RPMI8226 (cell line): ENCODE results near the gene H6PD.

Experiments used
- DNase-seq: peaks from one replicate; pipeline ENCODE4 v3.0.0-alpha.2; 2015

Gene H6PD

DNA sequence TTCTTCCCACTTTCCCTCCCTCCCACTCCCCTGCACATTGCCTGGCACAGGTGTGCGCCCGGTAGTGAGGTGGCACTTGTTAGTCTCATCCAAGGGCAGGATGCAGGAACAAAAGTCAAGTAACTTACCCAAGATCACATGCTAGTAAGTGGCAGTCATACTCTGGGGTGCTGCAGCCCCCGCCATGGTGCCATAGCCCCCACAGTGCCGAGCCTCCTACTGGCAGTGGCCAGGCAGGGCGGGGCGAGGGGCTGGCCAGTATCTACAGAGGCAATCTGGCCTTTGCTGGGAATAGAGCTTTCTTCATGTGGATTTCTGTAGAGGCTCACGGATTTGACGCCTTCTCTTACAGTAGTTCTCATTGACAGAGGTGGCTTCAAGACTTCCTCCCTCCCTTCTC lies 26.9 kb downstream of the H6PD start:
- DNase-seq = no peak

DNA sequence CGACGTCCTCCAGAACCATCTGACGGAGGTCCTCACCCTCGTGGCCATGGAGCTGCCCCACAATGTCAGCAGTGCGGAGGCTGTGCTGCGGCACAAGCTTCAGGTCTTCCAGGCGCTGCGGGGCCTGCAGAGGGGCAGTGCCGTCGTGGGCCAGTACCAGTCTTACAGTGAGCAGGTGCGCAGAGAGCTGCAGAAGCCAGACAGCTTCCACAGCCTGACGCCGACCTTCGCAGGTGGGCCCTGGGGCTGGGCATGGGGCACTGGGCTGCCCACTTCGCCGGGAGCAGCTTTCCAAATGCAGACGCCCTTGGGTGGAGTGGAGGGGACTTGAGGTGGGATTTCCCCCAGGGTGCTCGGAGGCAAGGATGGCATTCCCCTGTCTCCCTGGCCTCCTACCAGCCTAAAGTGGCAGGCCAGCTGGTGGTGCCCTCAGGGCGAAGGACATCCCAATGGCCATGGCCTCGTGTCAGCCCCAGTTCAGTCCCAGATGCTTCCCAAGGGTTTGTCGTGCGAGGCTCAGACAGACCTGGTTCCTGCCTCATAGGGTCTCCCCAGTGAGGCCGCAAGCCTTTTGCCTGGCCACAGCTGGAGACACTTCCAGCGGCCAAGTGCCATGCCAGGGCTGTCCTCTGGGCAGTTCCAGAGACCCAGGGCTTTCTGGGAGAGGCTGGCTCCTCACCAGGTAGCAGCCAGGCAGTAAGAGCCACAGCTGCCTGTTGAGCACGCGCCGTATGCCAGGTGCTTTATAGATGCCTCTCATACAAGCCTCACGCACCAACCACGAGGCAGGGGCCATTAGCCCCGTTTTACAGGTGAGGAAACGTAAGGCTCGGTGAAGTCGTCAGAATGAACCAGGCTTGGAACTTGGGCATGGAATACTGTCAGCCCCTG lies 27.8 kb downstream of the H6PD start:
- DNase-seq = no peak

DNA sequence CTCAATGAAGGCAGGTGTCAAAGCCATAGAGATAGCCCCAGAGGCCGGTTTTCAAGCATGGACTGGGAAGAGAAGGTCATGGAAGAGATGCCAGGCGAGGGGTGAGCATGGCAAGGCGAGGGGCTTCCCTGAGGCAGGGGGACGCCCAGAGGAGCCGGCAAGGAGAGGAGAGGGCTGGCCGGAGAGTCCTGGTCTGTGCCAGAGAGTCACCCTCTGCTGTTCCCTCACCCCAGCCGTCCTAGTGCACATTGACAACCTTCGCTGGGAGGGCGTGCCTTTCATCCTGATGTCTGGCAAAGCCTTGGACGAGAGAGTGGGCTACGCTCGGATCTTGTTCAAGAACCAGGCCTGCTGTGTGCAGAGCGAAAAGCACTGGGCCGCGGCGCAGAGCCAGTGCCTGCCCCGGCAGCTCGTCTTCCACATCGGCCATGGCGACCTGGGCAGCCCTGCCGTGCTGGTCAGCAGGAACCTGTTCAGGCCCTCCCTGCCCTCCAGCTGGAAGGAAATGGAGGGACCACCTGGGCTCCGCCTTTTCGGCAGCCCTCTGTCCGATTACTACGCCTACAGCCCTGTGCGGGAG lies 28.8 kb downstream of the H6PD start:
- DNase-seq = no peak

DNA sequence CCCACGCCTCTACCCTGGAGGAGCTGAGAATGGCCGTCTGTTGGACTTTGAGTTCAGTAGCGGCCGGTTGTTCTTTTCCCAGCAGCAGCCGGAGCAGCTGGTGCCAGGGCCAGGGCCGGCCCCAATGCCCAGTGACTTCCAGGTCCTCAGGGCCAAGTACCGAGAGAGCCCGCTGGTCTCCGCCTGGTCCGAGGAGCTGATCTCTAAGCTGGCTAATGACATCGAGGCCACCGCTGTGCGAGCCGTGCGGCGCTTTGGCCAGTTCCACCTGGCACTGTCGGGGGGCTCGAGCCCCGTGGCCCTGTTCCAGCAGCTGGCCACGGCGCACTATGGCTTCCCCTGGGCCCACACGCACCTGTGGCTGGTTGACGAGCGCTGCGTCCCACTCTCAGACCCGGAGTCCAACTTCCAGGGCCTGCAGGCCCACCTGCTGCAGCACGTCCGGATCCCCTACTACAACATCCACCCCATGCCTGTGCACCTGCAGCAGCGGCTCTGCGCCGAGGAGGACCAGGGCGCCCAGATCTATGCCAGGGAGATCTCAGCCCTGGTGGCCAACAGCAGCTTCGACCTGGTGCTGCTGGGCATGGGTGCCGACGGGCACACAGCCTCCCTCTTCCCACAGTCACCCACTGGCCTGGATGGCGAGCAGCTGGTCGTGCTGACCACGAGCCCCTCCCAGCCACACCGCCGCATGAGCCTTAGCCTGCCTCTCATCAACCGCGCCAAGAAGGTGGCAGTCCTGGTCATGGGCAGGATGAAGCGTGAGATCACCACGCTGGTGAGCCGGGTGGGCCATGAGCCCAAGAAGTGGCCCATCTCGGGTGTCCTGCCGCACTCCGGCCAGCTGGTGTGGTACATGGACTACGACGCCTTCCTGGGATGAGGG lies 29.7 kb downstream of the H6PD start:
- no peak for DNase-seq

DNA sequence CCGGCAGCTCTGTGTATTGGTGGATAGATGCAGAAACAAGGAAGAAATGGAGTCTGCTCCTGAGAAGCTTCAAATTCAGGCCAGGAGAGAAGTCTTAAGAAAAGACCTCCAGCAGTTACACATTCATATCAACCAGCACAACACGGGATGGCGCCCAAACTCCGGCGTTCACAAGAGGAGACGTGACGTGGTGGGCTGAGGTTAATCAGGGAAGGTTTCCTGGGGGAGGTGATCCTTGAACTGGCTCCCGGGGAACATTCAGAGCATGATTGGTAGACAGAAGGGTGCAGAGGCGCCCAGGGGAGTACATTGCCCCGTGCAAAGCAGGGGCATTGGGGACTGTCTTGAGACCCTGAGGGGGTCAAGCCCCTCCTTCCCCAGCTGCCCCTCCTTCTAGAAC lies 30.5 kb downstream of the H6PD start:
- no peak for DNase-seq

DNA sequence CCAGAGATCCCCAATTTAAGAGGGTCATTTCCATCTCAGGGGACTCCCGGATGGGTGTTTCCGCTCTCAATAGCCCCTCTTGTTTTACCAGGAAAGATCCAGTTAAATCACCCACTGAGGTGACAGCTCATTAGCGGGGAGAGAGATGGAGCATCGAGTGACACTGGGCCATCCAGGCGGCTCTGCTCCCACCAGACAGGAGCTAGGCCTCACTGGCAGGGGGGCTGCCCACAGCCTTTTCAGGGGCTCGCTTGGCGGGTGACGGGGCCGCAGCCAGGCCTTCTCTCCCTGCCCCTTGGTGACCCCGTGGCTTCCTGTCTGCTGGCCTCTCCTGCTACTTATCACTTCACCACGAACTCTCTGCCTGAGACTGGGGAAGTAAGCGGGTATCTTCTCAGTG lies 31.4 kb downstream of the H6PD start:
- DNase-seq = no peak

DNA sequence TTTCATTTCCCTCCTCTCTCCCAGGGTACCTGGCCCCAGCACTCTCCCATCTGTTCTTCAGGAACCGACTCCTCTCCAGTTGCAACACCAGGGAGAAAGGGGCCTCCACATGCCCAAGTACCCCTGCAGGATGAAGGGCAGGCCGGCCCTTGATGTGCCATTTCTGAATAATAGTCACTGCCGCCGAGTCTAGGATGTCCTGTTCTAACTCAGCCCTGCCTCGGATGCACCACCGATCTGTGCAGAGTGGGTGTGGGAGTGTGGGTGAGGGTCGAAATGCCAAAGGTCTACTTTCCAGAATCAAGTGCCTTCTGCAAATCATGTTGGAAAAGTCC lies 32.7 kb downstream of the H6PD start:
- DNase-seq = no peak

DNA sequence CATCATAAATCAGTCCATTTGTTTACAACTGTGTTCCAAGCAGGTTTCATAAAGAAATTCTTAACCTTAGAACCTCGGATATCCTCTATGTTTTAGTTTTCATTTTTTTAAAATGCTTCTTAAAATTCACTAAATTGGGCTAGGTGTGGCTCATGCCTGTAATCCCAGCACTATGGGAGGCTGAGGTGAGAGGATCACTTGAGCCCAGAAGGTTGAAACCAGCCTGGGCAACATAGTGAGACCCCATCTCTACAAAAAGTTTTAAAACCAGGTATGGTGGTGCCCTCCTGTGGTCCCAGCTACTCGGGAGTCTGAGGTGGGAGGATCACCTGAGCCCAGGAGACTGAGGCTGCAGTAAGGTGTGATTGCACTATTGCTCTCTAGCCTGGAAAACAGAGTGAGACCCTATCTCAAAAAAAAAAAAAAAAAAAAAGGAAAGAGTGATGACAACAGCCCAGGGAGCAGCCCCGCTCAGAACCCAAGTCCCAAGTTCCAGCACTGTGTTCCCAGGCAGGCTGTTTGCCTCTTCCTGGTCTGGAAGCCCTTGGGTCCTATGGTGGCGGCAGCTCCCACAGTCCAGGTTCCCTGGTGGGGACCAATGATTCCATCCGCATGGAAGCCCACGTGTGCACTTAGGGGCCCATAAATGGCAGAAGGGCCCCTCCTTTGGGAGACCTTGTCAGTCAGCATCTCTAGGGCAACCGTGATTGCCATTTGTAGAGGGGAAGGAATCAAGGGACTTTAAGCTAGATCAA lies 33.4 kb downstream of the H6PD start:
- DNase-seq = no peak

DNA sequence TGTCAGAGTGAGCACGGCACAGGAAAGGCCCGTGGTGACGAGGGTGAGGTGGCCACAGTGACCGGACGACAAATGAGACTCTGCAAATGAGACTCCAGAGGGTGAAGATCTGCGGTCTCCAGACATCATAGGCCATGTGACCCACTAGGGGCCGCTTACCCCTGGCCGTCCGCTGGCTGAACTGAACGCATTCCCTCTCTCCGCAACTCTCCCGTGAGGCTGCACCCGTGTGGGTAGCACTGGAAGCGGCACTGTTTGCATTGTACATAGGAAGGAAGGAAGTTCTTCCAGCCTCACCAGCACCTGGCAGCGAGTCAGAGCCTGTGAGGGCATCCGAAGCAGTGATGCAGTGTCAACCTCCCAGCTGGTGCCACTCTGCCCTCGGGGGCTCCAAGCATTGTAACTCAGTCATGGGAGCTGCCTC lies 34.5 kb downstream of the H6PD start:
- no peak for DNase-seq

DNA sequence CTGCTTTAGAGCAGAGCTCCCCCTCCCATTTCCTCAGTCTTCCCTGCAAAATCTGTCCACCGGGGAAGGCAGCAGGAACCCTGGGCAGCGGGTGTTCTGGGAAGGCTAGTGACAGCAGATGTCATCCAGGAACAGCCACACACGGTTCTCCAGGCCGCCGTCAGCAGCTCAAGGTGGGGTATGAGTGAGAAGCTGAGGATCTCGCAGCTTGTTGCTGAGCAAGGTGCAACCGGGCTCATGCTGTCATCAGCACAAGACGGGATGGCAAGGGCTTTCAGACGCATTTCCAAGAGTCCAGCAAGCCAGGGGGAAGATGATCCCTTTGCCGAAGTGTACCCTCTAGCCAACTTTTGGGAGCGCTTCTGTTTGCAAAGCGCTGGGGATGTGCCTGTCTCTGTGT lies 35.1 kb downstream of the H6PD start:
- DNase-seq = no peak

DNA sequence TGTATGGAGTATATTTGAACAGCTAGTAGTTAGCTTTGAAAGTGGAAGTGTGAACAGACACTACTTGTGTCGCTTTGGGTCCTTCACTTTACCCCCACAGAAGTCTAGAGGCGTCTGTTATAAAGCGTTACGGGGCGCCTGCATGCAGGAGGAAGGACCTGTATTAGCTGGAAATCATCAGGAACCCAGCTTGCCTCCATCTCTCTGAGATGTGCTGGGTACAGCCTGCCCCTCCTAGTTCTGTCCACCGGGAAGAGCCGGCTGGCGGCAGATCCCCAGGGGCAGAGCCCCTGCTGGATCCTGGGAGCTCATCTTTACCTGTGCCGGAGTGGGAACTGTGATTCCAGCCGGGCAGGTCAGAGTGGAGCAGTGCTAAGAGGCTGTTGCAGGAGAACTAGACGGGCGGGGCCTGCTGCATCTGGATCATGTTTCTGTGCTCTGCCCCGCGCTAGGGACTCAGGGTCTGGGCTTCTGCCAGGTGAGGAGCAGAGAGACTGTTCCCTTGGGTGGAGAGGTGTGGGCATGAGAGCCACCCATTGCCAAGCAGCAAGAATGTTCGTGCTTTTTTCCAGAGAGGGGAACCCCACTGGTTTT lies 35.8 kb downstream of the H6PD start:
- DNase-seq = no peak

DNA sequence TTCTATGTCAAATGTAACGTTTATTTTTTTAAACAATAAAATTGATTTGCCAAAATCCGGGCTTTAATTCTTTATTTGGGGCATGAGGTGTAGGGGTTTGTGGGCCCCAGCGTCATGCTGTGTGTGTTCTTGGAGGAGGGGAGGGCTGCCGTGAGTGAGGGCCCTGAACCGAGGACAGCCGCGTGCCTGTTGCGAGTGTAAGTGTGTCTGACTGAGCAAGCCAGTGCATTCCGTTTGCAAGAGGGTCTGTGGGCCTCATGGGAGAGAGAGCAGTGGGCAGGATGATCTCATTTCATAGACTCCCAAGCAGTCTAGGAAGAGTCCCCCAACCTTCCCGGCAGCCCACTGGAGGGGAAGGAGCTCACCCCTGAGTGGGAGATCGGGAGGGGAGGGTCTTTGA lies 36.7 kb downstream of the H6PD start:
- DNase-seq = no peak

DNA sequence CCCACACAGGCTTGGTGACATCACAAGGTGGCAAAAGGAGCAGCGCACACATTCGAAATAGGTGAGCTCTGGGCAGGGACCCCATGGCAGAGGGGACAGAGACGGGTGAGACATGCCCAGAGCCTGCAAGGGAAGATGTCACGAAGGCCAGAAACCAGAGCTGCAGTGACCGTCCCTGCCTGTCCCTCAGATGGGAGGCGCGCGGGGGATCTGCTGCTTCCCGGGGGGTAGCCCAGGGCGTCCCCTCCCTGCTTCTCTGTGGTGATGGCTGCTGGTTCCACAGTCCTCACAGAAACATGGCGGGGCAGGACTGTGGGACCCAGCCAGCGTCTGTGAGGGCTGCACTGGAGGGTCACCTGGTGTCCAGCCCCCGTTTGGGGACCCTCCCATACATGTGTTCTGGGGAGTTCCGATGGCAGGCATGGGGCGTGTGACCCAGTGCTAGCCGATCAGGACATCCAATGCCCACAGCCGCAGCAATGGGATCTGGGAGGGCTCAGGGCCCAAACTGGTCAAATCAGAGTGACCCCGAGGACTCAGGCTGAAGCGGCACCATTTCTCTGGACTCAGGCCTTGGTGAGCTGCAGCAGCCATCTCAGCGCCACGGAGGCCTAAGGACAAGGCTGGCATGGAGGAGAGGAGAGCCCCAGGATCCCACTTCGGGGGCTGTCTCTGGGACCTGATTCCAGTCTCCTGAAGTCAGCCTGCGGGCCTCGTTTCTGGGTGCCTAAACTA lies 37.5 kb downstream of the H6PD start:
- no peak for DNase-seq

DNA sequence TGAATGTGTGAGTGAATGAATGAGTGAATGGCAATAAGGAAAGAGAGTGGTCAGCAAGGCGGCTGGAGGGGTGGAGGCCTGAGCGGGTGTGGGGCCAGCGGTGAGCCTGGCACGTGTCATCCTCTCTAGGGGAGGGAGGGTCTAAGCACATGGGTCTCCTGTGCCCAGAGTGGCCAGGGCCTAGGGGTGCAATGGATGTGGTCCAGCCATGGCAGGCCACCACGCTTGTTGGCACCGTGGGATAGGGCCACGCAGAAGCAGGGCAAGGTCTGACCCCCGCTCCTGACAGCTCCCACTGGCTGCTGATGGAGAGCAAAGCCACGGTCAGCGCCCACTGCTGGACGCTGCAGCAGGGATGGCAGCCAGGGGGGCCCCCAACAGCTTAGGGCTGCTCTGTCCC lies 38.6 kb downstream of the H6PD start:
- no peak for DNase-seq

DNA sequence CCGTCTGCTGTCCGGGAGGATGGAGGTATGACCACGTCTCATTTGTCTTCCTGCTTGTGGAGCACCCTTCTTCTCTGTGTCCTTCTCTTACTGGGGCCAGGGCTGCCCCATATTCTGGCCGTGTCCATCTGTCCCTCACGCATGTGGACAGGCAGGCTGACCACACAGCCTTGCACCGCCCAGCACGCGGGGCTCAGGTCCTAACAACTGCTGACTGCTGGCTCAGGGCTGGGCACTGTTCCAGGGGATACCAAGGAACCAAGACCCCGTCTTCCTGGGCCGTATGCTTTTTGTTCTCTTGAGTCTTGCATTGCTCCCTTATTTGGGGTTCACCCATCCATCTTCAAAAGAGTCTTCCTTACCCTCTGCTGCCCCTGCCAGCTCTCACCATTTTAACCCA lies 40.6 kb downstream of the H6PD start:
- DNase-seq = no peak

DNA sequence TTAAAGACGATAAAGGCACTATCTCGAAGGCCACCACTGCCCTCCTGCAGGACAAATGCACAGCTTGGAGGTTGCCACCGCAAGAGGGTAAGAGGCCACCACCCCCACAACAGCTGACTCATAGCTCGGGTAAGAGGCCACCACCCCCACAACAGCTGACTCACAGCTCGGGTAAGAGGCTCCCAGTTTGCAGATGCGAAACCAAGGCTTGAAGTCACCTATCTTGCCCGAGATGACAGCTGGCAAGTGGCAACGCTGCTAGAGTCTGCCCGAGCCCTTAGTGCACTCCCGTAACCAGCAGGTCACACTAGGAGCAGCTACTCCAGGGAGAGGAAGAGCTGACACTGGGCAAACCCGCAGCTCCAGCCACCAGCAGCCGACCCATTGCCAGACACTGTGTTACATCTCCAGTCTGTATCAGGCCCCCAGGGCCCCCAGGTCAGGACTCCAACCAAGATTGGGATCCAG lies 41.0 kb downstream of the H6PD start:
- peak; percentile 98 for DNase-seq

DNA sequence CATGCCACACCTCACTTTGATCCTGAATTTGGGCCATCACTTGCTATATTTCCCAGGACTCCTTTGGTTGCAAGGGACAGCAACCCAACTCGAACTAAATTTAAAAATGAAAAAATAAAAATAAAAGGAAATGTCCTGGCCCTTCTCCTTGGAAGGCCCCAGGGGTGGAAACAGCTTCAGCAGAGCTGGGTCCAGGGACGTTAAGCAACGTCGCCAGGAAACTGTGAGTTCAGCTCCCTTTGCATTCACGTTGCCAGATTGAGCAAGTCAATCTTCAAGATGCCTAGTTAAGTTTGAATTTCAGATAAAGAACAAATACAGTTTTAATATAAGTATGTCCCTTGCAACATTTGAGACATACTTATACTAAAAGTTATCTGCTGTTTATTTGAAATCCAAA lies 43.5 kb downstream of the H6PD start:
- no peak for DNase-seq

DNA sequence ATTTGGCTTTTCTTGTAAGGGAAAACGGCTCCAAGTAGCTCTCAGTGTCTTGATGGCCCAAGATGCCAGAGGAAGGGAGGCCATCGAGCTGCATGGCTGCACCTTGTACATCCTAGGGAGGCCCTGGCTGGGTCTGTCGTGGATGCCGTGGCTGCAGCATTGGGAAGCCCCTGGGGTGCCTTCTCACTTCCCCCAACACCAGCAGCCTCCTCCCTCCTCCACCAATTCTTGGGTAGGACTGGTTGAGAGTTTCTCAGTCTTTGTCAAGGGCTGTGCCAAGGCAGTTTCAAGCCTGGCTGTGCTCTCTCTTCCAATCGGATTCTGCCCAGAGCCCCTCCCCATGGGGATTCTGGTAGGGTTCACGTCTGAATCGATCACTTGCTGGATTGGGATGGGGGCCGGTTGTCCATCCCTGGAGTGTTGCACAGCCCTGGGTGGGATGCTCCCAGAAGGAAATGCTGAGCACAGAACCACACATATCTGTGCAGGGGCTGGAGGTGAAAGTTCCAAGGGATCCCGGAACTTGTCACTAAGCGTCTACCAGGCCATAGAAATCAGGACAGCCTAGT lies 44.1 kb downstream of the H6PD start:
- no peak for DNase-seq

DNA sequence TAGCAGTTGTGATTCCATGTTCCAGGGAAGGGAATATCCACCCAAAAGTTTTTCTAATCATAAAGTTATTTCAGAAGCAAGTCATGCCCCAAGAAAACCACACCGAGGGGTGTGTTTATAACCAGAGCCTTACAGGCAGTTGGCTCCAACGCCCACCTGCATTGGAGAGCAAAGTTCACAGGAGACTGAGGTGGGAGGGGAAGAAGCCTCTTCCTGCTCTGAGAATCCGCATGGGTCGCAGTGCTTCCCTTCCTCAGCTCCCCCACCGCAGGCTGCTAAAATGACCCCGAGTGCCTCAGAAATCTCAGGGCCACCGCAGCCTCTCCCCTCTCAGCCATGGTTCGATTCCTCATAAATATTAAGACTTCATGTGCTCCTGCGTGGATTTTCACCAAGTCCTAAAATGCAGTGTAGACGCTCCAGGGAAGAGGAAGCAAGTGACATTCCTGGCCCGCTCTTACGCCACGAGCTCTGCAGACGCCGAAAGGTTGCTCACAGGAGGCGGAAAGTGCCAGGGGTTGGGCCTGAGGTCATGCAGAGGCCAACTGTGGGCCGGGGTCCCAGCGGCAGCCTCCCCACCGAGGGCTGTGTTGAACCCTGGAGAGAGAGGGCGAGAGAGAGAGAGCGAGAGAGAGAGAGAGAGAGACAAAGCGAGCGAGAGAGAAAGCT lies 44.7 kb downstream of the H6PD start:
- DNase-seq = no peak

DNA sequence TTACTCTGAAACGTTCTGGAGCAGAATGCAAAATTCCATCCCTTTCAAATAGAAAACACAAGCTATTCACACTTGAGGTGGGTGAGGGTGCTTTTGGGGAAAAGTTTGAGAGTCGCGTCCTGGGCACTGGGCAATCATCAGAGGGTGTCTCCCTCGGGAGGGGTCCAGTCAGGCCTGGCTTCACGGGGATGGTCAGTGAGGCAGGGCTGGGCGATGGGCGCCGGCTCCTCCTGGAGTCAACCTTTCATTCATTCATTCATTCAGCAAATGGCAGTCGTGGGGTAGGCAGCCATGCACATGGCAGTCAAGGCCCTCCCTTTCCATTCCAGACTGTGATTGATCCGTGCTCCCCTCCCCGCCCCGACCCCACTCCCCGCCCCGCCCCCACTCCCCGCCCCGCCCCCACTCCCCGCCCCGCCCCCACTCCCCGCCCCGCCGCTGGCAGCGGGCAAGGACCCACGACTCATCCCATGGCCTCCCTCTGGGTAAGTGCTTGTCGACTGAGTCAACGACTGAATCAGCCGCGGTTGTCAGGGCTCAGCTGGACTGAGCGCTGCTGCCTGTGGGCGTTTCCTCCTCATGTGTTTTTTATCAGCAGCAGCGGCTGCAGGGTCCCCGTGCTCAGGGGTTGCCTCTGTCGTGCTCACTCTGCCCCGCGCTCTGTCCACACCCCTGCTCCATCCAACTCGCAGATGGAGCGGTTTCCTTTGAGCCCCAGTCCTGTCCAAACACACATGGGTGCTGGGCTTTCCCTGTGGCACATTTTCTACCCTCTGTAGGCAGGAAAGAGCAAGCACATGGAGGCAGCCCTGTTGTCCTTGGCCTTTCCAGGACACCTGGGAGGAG lies 45.7 kb downstream of the H6PD start:
- DNase-seq = peak; percentile 45
